HG02798 (cell line): Measurements from ENCODE around the gene MPZL2.

Source experiments
- ATAC-seq: cut with Tn5 transposase; IDR thresholded peaks from one replicate; pipeline ENCODE4 v1.9.1; 2021; ENCODE audit warnings: mild to moderate bottlenecking; ENCODE audit not compliant: unreplicated experiment, poor library complexity

MPZL2 gene

DNA sequence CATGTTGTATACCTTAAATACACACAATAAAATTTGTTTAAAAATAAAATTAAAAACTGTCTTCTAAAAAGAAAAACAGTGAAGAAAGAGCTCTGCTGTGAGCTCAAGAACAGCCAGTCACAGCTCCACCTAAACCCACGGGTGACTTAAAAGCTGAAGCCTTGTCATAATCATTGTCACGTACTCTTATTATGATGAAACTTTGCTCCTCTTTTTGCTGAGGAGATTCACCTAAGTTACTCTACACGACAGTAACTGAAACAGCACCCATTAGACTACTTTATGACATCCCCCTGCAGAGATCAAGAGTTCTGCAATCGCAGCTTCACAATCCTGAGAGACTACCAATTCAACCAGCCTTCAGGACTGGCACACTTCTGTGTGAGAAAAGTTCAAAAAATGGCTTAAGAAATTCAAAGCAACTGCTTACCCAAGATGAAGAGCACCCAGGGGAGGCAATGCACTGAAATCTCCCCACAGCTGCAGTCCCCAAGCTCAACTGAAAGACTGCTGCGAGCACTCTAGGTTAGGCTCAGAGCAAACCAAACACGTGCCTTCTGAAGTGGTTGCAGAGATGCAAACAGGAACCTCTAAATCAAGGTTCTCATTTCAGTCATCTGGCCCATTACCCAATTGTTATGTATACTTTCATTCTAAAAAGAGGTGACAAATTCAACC is 39.4 kb downstream of the MPZL2 start, which contains the start of gene JAML:
JAML (minus strand) TSS at position 501 of the 678 bp plus-strand sequence. CDS start 10,145 bp downstream, outside the sequence.
- peak; percentile 52 for ATAC-seq

DNA sequence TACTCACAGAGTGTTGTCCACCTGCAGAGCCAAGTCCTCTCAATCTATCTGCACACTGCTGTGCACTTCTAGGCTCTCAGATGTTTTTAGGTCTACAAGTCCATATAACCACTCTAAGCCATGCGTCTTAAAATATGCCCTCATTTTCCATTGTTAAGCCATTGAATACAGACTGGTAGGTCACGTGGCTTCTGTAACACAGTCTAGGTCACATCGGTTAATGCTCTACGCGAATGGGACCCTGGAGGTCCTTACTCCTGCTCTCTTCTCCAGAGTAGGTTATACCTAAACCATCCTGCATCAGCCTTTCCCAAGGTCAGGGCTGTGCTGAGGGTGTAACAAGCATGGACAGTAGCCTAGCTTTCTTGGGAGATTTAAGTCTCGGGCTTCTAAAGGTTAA is 40.1 kb downstream of the MPZL2 start:
- no peak for ATAC-seq

DNA sequence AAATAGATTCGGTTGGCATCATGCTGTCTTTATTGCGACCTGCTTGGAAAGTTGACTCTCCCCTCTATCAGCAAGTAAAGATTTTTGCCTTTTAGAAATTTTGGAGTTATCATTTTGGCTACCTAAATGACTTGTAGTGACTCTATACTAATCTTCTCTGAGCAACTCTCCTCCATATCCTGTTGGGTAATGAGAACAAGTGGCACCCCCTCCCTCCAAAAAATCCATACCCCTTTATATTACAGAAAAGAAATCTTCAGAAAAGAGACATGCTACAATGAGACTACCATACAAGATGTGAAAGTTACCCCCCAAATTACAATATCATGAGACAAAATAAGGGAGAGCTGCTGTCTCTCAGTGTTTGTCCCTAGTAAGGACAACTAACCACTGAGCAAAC is 40.5 kb downstream of the MPZL2 start:
- no peak for ATAC-seq

DNA sequence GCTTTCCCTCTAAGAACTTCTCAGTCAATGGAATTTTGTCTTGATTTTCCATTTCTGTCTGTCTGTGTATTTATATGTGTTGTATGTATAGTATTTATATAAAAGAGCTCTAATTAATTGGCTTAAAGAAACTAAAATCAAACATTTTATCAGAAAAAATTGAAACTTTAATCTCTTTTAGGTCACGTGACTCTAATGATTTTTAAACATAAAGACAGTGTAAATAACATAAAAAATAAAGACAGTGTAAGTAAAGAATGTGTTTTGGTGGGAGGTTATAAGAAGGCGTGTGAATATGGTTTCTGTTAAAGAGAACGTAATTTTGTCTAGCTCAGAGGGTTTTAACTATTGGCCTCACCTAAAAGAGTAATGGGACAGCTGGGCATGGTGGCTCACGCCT is 41.7 kb downstream of the MPZL2 start:
- ATAC-seq, result no peak

DNA sequence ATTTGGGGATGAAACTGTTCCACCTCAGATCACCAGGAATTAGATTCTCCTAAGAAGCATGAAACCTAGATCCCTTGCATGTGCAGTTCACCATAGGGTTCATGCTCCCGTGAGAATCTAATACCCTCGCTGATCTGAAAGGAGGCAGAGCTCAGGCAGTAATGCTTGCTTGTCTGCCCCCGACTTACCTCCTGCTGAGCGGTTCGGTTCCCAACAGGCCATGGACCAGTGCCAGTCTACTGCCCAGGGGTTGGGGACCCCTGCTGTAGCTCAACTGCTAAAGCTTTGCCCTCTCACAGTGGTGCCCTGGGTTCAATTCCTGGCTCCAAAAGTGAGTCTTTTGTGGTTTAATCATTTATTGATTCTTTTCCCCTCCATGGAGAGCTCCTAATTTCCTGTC is 42.7 kb downstream of the MPZL2 start:
- no peak for ATAC-seq

DNA sequence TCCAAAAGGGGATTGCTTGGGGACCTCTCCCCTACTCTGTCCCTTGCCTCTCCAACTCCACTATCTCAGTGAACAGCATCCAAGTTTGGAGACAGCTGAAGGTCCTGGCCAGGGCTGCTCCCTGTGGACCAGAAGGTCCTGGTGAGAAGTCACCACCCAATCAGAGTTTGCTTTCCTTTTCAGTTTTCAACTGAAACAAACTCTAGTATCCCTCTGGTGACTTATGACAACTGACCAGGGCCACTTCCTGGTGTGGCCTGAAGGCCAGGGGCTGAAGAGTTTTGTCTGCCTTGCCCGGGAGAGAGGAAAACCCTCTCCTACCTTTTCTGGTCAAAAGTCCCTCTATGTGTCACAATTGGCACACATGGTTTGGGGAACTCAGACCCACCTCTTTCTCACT is 44.4 kb downstream of the MPZL2 start:
- ATAC-seq, result no peak

DNA sequence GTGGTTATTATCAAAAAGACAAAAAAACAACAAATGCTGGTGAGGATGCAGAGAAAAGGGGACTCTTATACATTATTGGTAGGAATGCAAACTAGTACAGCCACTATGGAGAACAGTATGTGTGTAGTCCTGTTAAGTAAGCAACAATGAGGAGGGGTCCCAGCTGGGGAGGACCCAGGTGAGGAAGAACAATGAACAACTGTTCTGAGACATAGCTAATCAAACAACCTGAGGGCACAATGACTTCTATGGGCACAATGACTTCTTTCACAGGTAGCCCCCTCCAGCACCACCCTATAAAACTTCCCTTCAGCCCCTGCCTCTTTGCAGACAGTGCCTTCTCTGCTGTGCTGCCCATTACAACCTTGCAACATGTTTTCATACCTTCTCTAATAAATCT is 44.9 kb downstream of the MPZL2 start:
- ATAC-seq, result no peak

DNA sequence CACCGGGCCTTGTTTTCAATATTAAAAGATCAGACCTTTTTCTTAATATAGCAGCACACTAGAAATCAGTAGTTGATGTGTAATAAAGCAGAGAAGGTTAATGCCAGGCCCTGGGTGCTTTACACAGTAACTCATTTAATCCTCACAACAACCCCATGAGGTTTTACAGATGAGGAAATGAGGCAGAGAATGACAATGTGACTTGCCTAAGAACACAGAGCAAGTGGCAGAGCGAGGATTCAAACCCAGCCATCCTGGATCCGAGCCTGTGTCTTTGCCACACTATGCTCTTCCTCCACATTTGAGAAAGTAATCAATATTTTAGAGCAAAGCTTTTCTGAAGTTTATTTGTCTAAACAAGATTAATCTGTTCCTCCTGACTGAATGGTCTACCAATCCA is 46.5 kb downstream of the MPZL2 start:
- ATAC-seq, result no peak

DNA sequence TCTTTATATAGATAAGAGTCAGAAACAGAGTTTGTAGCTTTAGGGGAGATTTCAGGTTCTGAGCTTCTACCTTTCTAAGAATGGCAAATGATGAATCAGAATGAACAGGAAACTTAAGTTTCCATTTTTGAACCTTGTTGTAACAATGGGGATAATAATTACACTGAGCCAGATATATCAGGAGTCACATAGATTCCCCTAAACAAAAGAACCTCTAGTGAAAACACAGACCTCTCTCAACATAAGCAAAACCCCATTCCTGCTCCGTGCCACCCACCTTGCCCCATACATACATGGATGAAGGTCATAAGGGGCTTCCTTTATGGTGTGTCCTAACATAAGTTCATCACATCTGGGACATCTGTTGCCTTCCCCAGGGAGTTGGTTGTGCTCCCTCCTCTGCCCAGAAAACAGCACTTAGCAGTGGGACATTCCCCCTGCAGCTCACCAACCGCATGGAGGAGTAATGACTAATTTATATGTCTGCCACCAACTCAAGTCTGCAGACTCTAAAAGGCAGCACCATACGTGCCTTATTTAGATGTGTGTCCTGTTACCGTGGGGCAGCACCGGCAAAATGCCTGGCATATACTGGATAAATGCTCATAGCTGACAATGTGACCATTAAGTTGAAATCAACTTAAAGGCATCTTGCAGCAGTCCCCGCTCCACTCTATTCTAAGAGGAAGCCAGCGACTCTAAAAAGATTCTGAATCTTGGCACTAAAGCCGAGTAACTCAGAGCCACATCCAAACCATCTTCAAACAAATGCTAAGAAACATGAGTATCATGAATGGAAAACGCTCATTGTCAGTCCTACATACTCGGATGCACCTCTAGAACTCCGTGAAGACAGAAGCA is 47.2 kb downstream of the MPZL2 start:
- ATAC-seq, result peak; percentile 61

DNA sequence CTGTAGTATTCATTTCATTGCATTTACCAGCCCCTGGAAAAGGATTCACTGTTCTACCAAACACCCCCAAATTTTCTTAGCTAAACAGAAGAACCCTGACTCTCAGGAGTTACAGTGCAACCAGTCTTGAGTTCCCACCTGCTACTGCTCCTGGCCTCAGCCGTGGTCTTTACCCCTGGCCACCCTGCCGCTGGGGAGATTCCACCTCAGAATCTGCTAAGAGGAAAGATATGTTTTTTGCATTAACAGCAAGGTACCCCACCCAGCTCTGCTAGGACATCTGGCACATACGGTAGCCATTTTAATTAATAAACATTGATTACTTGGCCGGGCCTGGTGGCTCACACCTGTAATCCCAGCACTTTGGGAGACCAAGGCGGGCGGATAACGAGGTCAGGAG is 48.3 kb downstream of the MPZL2 start:
- no peak for ATAC-seq

DNA sequence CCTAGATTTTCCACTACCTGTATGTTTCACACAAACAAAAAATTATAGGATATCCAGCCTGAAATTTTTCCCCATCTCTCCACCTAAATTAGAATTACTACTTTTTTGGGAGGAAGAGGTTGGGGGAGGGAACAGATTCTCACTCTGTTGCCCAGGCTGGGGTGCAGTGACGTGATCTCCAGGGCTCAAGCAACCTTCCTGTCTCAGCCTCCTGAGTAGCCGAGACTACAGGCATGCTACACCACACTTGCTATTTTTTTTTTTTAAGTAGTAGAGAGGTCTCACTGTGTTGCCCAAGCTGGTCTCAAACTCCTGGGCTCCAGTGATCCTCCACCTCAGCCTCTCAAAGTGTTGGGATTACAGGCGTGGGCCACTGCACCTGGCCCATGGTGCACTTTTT is 48.8 kb downstream of the MPZL2 start:
- no peak for ATAC-seq

DNA sequence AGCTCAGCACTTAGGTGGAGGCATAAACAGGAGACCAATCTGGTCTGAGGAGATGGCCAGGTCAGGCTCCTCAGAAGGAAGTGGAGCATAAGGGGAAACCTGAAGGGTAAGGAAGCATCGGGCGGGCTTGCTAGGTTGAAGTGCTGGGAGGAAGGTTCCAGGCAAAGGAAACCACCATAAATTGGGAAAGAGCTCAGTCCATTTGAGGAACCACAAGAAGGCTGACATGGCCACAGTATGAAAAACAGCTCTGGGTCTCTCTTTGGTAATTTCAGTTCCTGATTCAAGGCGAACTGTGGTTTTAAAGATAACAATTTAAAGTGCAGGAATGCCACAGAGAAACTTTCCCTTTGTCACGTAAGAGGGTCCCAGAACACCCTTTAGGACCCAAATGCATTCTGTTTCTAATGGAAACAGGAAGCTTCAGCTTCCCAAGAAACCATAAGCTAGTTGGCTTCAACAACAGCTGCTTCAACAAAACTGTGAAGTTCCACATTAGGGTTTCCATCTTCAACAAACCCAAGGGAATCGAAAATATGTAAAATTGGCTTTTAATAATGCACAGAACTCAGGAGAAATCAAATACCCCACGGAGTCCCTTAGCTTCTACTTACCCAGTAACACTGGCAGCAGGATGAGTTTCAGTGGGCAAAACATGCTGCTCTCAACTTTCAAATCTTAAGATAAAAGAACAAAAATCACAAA is 49.7 kb downstream of the MPZL2 start:
- ATAC-seq, result peak; percentile 40

DNA sequence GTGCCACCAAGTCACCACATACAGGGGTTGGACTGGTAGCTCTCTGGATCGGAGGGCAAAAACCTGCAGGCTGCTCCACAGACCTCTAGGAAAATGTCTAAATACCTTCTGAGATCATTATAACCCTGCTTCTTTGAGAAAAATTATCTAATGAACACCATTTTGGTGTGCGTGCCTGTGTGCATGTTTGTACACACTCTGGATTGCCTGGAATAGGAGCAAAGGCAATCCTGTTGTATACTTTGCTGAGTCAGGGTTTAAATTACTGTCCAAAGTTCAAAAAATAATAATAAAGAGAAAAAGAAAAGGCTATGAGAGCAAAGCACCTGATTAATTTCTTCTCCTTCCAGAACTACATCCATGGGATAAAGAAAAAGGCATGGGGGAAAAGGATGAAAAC is 50.3 kb downstream of the MPZL2 start:
- no peak for ATAC-seq

DNA sequence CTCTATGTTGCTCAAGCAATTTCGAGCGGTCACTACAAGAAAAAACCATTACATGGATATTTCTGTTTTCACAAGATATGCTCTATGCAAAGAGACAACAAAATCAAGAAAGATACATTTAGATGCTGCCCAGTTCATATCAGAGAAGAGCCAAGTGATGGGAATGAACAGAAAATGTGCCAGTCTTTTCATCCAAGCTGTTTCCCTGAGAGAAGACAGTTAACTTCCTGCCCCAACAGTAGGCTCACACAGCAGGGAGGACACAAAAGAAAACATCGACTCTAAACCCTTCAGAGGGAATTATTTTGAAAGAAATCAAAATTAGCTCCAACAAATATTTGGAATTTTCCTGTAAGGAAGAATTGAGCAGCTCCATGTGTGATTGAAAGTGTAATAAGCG is 50.9 kb downstream of the MPZL2 start:
- ATAC-seq, result no peak

DNA sequence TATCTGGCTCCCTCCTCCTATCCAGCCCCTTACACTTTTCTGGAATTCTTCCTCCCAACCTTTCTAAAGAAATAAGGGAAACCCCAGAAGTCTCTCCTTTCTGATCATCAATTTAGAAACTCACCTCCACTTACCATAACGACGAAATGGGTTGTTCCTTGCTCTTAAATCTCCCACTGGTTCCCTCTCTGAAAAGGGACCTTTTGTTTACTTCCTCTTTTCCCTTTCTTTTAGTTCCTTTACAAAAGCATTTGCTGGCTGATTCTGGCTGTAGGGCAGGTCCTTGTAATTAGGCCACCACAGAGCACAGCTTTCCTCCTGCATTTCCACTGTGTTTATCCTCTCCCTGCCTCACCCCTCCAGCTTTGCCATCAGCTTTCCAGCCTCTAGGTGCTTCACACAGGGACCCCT is 51.3 kb downstream of the MPZL2 start:
- no peak for ATAC-seq

DNA sequence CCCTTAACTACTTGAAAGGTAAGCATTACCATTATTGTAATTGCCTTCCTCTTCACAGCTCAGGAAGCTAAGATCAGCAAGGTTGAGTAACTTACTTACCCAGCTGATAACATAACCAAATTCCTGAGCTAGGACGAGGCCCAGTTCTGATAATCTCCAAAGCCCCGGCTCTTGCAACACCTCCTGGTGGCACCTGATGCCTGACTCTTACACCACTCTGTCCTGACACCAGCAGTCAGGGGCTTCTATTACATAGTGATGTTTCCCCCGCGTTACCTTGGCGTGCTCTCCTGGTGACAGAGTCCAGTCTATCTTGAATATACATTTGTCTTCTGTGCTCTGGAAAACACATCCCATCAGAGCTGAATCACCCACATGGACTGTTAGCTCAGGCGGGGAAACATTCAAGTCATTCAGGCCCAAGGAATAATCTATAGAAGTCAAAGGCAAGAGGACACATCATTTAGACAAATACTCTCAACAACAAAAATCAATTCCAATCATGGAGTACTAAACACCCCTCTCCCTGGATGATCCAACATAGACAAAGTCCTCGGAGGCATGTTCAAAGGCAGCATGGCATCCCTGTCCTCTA is 51.9 kb downstream of the MPZL2 start:
- no peak for ATAC-seq

DNA sequence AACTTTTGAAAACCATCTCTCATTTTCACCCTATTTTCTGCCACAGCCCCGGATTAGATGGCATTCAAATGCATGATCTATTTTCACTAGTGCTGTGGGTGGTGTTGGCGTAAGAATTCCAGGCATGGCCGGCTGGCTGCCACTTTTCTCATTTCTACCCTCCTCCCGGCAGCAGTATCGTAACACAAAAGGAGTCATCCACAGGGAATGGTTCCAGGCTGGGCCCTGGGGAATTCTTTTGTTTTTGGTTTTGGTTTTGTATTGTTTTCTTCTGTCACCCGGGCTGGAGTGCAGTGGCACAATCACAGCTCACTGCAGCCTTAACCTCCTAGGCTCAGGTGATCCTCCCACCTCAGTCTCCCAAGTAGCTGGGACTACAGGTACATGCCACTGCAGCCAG is 53.1 kb downstream of the MPZL2 start:
- ATAC-seq, result no peak

DNA sequence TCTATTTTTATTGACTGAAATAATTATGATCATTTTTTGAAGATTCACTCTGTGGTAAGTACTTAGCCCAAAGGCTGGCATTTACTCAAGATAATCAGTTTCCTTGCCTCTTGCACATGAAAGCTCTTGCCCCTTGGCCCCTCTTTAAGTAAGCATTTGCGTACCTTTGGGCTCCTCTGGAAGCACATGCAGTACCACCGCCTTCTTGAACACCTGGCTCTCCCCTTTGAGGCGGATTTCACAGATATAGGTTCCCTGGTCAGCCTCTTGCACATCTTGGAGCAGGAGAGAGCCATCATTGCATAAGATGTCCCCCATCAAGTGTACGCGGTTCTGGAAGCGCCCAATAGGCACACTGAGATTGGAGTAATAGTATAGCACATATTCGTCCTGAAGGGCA is 53.8 kb downstream of the MPZL2 start:
- no peak for ATAC-seq

DNA sequence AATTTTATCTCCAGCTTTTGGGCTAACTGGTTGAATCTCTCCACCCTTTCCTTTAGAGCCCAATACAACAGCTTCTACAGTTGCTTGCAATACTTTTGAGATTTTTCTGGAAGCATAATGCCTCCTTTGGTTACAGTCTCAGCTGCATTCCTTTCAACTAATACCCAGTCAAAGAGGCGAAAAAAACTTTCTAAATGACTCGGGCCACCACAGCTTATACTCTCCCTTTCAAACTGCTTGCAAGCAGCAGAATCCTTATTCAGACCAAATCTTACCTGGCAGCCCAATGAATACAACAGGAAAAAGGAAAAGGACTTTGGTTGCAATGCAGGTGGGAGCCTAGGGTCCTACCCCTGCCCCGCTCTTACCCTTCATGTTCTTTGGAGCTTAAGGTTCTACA is 55.1 kb downstream of the MPZL2 start:
- ATAC-seq, result no peak

DNA sequence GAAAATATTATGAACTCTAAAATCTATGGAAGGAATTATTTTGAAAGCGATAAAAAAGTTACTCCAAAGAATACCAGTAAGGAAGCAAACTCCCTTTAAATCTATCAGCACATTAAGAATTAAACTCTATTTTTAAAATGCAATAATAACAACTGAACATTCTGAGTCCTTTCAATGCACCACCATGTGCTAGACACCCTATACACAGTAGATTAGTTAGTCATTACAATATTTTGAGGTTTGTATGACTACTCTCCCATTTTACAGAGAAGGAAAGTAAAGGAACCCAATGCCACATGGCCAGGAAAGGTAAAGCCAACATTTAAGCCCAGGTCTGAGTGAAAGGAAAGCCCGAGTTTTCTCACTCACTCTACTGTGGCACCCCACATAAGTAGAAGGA is 57.0 kb downstream of the MPZL2 start:
- ATAC-seq, result no peak
